IPS-20b (cell line): ENCODE results near the gene ADGRD2.
A peak's percentile ranks its signal among the peaks of the same experiment; 100 is the strongest.

Experiments
- H3K27ac ChIP-seq: one replicate; pipeline ENCODE4 v1.5.1; 2013; ENCODE audit warnings: low read length
- H3K27me3 ChIP-seq: 2 replicates; pipeline ENCODE4 v1.6.1; 2013; ENCODE audit warnings: mild to moderate bottlenecking, low read length, inconsistent platforms; ENCODE audit not compliant: insufficient read depth
- H3K36me3 ChIP-seq: 2 replicates; pipeline ENCODE4 v1.6.1; 2013; ENCODE audit warnings: low read depth, mild to moderate bottlenecking, inconsistent platforms, low read length, moderate library complexity; ENCODE audit not compliant: insufficient read depth
- H3K4me1 ChIP-seq: 2 replicates; pipeline ENCODE4 v1.6.1; 2013; ENCODE audit warnings: mild to moderate bottlenecking, control low read depth, inconsistent platforms, low read length, moderate library complexity; ENCODE audit not compliant: insufficient read depth
- H3K4me3 ChIP-seq: 2 replicates; pipeline ENCODE4 v1.5.1; 2013; ENCODE audit warnings: mild to moderate bottlenecking, low read length, inconsistent platforms
- H3K9ac ChIP-seq: 2 replicates; pipeline ENCODE4 v1.6.1; 2013; ENCODE audit warnings: low read depth, mild to moderate bottlenecking, inconsistent platforms, low read length, moderate library complexity
- H3K9me3 ChIP-seq: 2 replicates; pipeline ENCODE4 v1.6.1; 2013; ENCODE audit warnings: mild to moderate bottlenecking, low read depth, low read length, inconsistent platforms; ENCODE audit not compliant: insufficient read depth

The ADGRD2 gene

GRCh38 chr9:124485201-124485600, 35.0 kb downstream of the ADGRD2 start:
- H3K4me1 ChIP-seq: peaks cover 8% of the 10 kb centered on the region; the same call in 1 of the 2 replicates
- no peak overlapping the region for H3K4me3 ChIP-seq
- peaks cover 44% of the 10 kb centered on the region for H3K27me3 ChIP-seq
- no peaks in the 10 kb centered on the region for H3K36me3 ChIP-seq
- no peak overlapping the region for H3K9ac ChIP-seq
- H3K27ac ChIP-seq: no peak overlapping the region
- H3K9me3 ChIP-seq: no peaks in the 10 kb centered on the region

DNA sequence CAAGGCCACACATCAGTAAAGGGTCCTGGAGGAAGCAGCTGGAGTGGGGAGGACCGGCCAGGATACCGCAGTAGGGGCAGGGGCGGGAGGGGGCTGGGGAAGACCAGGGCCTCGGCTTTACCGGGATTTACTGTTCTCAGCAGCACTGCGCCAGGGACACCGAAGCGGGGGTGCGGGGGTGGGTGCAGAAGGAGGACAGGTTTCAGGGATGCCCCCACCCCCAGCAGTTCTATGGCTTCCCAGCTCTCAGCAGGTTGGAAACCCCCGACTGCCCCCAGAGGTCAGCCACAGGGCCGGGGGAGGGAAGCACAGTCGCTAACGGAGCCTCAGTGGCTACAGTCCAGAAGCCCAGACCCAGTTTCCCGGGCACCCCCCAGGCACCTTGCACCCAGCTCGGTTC, 35.7 kb downstream of the ADGRD2 start:
- Histone ChIP-seq H3K4me3 (no peak overlapping the region), H3K9me3 (no peaks in the 10 kb centered on the region), H3K27me3 (peaks cover 38% of the 10 kb centered on the region), H3K36me3 (no peaks in the 10 kb centered on the region), H3K4me1 (peaks cover 6% of the 10 kb centered on the region; the same call in 1 of the 2 replicates), H3K9ac (no peak overlapping the region), H3K27ac (no peak overlapping the region)

GRCh38 chr9:124486778-124487259, 36.6 kb downstream of the ADGRD2 start:
- no peaks in the 10 kb centered on the region for H3K36me3 ChIP-seq
- no peak overlapping the region for H3K9ac ChIP-seq
- H3K4me1 ChIP-seq: peaks cover 6% of the 10 kb centered on the region; the same call in 1 of the 2 replicates
- H3K27ac ChIP-seq: no peak overlapping the region
- H3K27me3 ChIP-seq: peaks cover 32% of the 10 kb centered on the region
- no peaks in the 10 kb centered on the region for H3K9me3 ChIP-seq
- H3K4me3 ChIP-seq: peak overlapping the region; percentile 35; the same call in 1 of the 2 replicates

- Histone ChIP-seq H3K9ac (no peak overlapping the region), H3K36me3 (no peaks in the 10 kb centered on the region), H3K27ac (no peak overlapping the region), H3K27me3 (peaks cover 26% of the 10 kb centered on the region), H3K4me1 (peaks cover 6% of the 10 kb centered on the region; the same call in 1 of the 2 replicates), H3K9me3 (no peaks in the 10 kb centered on the region), H3K4me3 (peak overlapping the region; percentile 35; the same call in 1 of the 2 replicates)
Measured at GRCh38 chr9:124487260-124488182, 37.3 kb downstream of the ADGRD2 start.

- peaks cover 6% of the 10 kb centered on the region; the same call in 1 of the 2 replicates for H3K4me1 ChIP-seq
- no peaks in the 10 kb centered on the region for H3K9me3 ChIP-seq
- H3K27me3 ChIP-seq: peaks cover 23% of the 10 kb centered on the region
- no peaks in the 10 kb centered on the region for H3K36me3 ChIP-seq
- no peak overlapping the region for H3K9ac ChIP-seq
- H3K4me3 ChIP-seq: no peak overlapping the region
- H3K27ac ChIP-seq: no peak overlapping the region
Measured at GRCh38 chr9:124488641-124489210, 38.5 kb downstream of the ADGRD2 start.

- Histone ChIP-seq H3K4me1 (peaks cover 6% of the 10 kb centered on the region; the same call in 1 of the 2 replicates), H3K36me3 (no peaks in the 10 kb centered on the region), H3K9me3 (no peaks in the 10 kb centered on the region), H3K27ac (no peak overlapping the region), H3K27me3 (peaks cover 20% of the 10 kb centered on the region; the same call in 1 of the 2 replicates), H3K4me3 (no peak overlapping the region), H3K9ac (no peak overlapping the region)
Measured at GRCh38 chr9:124489222-124489621, 39.0 kb downstream of the ADGRD2 start.

DNA sequence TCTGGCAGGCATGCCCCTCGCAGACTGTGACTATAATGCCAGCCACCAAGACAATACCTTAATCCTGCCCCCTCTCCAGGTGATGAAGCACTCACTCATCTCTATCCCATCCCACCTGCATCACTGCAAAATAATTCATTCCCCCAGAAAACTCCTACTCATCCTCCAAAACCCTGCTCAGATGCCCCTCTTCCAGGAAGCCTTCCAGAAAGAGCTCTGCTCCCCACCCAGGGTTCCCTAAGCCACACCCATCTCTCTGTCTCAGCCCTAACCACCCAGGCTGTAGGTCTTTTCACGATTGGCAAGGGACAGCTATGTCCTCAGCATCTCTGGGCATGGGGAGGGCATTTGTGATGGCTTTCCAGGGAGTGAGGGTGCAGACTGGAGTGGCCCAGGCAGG, 39.8 kb downstream of the ADGRD2 start:
- Histone ChIP-seq H3K27me3 (peaks cover 20% of the 10 kb centered on the region; the same call in 1 of the 2 replicates), H3K9me3 (no peaks in the 10 kb centered on the region), H3K36me3 (no peaks in the 10 kb centered on the region), H3K9ac (no peak overlapping the region), H3K4me1 (peaks cover 6% of the 10 kb centered on the region; the same call in 1 of the 2 replicates), H3K4me3 (no peak overlapping the region), H3K27ac (no peak overlapping the region)

DNA sequence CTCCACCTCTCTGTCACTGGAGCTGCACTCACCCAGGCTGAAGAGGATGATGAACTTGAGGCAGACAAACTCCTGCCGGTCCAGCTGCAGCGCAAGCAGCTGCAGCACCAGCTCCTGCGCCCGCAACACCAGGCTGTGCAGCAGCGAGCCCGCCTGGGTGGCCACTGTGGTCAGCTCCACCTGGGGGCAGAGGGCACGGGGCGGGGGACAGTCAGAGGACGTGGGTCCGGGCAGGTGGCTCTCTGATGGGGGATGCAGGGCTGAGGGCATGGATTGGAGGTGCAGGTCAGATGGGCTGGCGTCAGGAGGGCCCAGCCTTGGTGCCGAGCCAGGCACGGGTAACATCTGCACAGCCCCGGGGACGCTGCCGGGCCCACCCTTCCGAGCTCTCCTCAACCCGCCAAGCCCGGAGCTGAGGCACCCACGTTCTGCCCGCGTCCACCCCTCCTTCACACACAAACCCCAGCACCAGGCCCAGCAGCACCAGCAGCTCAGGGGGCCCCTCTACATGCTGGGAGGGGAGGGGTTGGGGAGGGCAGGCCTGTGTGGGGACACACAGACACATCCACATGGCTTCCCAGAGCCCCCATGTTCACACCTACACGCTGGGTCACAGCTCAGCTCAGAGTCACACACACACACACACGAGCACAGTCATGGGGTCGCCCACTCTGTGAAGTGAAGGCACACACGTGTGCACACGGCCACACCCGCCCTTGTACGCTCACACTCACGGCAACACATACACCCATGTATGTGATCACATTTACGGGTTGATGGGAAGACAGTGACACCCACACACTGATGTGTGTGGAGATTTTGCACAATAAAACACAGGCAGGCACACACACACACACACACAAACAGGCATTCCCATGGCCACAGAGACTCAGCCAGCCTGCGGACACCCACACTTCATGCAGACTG, 41.1 kb downstream of the ADGRD2 start:
- Histone ChIP-seq H3K36me3 (no peaks in the 10 kb centered on the region), H3K4me3 (no peak overlapping the region), H3K9me3 (no peaks in the 10 kb centered on the region), H3K9ac (no peak overlapping the region), H3K27me3 (peaks cover 17% of the 10 kb centered on the region; the same call in 1 of the 2 replicates), H3K27ac (no peak overlapping the region), H3K4me1 (peaks cover 6% of the 10 kb centered on the region; the same call in 1 of the 2 replicates)

DNA sequence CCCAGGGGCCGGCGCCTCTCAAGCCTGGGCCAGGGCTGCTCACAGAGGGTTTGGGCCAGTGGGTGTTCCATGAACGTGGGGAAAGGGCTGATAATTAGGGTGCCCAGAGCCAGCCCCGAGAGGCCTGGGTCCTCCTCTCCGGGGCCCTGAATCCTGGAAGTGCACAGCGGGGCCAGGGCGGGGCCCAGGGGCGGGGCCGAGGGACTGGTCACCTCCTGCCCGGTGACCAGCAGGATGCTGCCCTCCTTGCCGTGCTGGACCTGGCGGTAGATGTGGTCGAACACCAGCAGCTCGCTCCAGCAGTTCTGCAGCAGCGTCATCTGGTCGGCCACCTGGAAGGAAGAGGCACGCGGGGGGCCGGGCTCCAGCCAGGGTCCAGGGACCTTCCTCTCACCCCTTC, 42.6 kb downstream of the ADGRD2 start:
- no peaks in the 10 kb centered on the region for H3K9me3 ChIP-seq
- H3K27ac ChIP-seq: no peak overlapping the region
- H3K4me3 ChIP-seq: no peak overlapping the region
- H3K4me1 ChIP-seq: no peaks in the 10 kb centered on the region
- no peak overlapping the region for H3K9ac ChIP-seq
- 0 out of 2 replicates have a peak, but pooled peaks cover 4% of the 10 kb centered on the region for H3K27me3 ChIP-seq
- no peaks in the 10 kb centered on the region for H3K36me3 ChIP-seq

DNA sequence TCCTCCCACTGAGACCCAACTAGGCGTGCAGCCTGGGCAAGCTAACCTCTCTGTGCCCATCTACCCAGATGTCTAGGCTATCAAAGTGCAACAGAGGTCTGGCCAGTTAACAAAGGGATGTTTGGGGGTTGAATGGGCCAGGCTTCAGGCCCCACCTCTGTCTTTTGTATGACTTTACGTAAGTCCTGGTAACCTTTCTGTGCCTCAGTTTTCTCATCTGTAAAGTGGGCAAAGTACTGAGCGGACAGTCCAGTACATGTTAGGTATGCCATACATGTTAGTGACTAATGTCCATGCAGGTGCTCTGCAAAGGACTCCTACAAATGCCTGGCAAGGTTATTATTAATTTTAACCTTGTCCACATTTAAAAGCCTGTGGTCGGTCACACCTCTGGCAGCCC, 43.0 kb downstream of the ADGRD2 start:
- H3K9ac ChIP-seq: no peak overlapping the region
- no peak overlapping the region for H3K4me3 ChIP-seq
- H3K4me1 ChIP-seq: no peaks in the 10 kb centered on the region
- no peaks in the 10 kb centered on the region for H3K9me3 ChIP-seq
- 0 out of 2 replicates have a peak, but pooled peaks cover 1% of the 10 kb centered on the region for H3K27me3 ChIP-seq
- H3K27ac ChIP-seq: no peak overlapping the region
- no peaks in the 10 kb centered on the region for H3K36me3 ChIP-seq
